Ishikawa (cell line): Measurements from ENCODE around the gene HEMGN.

Experiments
- CEBPB ChIP-seq: IDR thresholded peaks from 2 replicates; pipeline ENCODE4 v1.6.1; 2012
- CREB1 ChIP-seq: IDR thresholded peaks from 2 replicates; pipeline ENCODE4 v1.6.1; 2012; ENCODE audit warnings: low read depth
- EGR1 ChIP-seq: IDR thresholded peaks from 2 replicates; pipeline ENCODE4 v1.6.1; 2012
- EP300 ChIP-seq: IDR thresholded peaks from 2 replicates; pipeline ENCODE4 v1.6.1; 2012; ENCODE audit warnings: borderline replicate concordance
- FOXM1 ChIP-seq: IDR thresholded peaks from 2 replicates; pipeline ENCODE4 v1.6.1; 2012; ENCODE audit warnings: low read depth, borderline replicate concordance
- MAX ChIP-seq: IDR thresholded peaks from 2 replicates; pipeline ENCODE4 v1.6.1; 2012
- NFIC ChIP-seq: IDR thresholded peaks from 2 replicates; pipeline ENCODE4 v1.6.1; 2012
- RAD21 ChIP-seq: IDR thresholded peaks from 2 replicates; pipeline ENCODE4 v1.6.1; 2012; ENCODE audit warnings: low read depth
- TAF1 ChIP-seq: IDR thresholded peaks from 2 replicates; pipeline ENCODE4 v1.6.1; 2012; ENCODE audit warnings: low read depth, mild to moderate bottlenecking
- TCF12 ChIP-seq: IDR thresholded peaks from 2 replicates; pipeline ENCODE4 v1.6.1; 2012; ENCODE audit warnings: low read depth
- TEAD4 ChIP-seq: IDR thresholded peaks from 2 replicates; pipeline ENCODE4 v1.6.1; 2012
- YY1 ChIP-seq: IDR thresholded peaks from 2 replicates; pipeline ENCODE4 v1.6.1; 2012; ENCODE audit warnings: low read depth
- ZBTB7A ChIP-seq: IDR thresholded peaks from 2 replicates; pipeline ENCODE4 v1.6.1; 2012; ENCODE audit warnings: low read depth
- TF ChIP-seq, protein P1 (sequence below): IDR thresholded peaks from 2 replicates; pipeline ENCODE4 v1.6.1; 2012; ENCODE audit warnings: low read depth, mild to moderate bottlenecking

DNA sequence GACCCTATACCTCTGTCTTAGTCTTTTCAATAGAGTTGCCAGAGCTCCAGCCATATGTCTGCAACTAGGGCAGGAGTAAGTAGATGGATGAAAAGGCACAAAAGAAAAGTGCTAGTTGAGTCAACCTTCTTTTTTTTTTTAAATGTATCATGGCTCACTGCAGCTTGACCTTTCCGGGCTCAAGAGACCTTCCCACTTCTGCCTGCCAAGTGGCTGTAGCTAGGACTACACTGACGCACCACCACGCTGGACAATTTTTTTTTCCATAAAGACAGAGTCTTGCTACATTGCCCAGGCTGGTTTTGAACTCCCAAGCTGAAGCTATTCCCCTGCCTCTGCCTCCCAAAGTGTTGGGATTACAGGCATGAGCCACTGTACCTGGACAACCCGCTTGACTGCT is 57.6 kb downstream of the HEMGN start:
- TF ChIP-seq RAD21, result no peak
- TF ChIP-seq TAF1, result no peak
- TF ChIP-seq YY1, result no peak
- TF ChIP-seq CREB1, result no peak
- TF ChIP-seq NFIC, result no peak
- no peak for TF ChIP-seq CEBPB
- TF ChIP-seq EP300, result no peak
- TF ChIP-seq EGR1, result no peak
- TF ChIP-seq FOXM1, result no peak
- TF ChIP-seq, protein P1, sequence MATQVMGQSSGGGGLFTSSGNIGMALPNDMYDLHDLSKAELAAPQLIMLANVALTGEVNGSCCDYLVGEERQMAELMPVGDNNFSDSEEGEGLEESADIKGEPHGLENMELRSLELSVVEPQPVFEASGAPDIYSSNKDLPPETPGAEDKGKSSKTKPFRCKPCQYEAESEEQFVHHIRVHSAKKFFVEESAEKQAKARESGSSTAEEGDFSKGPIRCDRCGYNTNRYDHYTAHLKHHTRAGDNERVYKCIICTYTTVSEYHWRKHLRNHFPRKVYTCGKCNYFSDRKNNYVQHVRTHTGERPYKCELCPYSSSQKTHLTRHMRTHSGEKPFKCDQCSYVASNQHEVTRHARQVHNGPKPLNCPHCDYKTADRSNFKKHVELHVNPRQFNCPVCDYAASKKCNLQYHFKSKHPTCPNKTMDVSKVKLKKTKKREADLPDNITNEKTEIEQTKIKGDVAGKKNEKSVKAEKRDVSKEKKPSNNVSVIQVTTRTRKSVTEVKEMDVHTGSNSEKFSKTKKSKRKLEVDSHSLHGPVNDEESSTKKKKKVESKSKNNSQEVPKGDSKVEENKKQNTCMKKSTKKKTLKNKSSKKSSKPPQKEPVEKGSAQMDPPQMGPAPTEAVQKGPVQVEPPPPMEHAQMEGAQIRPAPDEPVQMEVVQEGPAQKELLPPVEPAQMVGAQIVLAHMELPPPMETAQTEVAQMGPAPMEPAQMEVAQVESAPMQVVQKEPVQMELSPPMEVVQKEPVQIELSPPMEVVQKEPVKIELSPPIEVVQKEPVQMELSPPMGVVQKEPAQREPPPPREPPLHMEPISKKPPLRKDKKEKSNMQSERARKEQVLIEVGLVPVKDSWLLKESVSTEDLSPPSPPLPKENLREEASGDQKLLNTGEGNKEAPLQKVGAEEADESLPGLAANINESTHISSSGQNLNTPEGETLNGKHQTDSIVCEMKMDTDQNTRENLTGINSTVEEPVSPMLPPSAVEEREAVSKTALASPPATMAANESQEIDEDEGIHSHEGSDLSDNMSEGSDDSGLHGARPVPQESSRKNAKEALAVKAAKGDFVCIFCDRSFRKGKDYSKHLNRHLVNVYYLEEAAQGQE, result no peak
- no peak for TF ChIP-seq MAX
- TF ChIP-seq TEAD4, result no peak
- TF ChIP-seq TCF12, result no peak
- TF ChIP-seq ZBTB7A, result no peak
